Raji (cell line): Measurements from ENCODE around the gene CEACAM16.

Experiments
- POLR2A ChIP-seq: IDR thresholded peaks from 2 replicates; pipeline ENCODE4 v1.6.1; 2011; ENCODE audit warnings: low read depth, low read length, control low read depth; ENCODE audit not compliant: insufficient read depth

Gene CEACAM16, protein sequence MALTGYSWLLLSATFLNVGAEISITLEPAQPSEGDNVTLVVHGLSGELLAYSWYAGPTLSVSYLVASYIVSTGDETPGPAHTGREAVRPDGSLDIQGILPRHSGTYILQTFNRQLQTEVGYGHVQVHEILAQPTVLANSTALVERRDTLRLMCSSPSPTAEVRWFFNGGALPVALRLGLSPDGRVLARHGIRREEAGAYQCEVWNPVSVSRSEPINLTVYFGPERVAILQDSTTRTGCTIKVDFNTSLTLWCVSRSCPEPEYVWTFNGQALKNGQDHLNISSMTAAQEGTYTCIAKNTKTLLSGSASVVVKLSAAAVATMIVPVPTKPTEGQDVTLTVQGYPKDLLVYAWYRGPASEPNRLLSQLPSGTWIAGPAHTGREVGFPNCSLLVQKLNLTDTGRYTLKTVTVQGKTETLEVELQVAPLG

DNA sequence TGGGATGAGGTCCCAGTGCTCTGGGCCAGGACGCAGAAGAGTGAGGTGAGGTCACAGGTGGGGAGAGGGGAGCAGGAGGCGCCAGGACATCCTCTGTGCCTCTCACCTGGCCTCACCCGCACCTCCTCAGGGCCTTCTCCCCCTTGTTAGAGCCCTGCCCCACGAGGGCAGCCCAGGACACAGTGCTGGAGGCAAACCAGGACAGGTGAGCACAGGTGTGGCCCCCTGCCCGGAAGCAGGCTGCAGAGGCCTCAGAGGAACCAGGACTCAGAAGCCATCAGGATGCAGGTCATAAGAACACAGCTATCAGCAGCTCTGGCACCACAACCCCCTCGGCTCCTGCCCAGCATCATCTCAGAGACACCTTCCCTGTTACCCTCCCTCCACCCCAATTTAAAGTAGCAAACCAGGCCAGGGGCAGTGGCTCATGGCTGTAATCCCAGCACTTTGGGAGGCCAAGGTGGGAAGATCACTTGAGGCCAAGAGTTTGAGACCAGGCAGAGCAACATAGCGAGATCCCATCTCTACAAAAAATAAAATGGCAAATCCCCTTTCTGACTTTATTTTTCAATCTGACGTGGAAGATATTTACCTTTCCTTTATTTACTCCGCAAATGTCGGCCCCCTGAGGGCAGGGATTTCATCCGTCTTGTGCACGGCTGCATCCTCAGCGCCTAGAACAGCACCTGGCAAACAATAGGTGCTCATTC lies at the start of gene CEACAM16:
TSS of gene CEACAM16 (plus strand) at position 660 of the 710 bp plus-strand sequence. CDS start 2,306 bp downstream, outside the sequence.
- no peak for TF ChIP-seq POLR2A

DNA sequence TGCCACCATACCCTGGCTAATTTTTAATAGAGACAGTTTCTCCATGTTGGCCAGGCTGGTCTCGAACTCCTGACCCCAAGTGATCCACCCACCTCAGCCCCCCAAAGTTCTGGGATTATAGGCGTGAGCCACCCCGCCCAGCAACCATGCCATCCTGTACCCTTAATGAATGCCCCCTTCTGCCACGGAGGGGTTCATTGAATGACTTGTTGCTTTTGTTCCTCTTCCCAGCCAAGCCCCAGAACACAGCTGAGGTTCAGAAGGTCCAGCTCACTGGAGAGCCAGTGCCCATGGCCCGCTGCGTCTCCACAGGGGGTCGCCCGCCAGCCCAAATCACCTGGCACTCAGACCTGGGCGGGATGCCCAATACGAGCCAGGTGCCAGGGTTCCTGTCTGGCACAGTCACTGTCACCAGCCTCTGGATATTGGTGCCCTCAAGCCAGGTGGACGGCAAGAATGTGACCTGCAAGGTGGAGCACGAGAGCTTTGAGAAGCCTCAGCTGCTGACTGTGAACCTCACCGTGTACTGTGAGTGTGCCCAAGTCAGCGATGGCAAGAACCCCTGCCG lies 49.3 kb upstream of the CEACAM16 start:
- no peak for TF ChIP-seq POLR2A

DNA sequence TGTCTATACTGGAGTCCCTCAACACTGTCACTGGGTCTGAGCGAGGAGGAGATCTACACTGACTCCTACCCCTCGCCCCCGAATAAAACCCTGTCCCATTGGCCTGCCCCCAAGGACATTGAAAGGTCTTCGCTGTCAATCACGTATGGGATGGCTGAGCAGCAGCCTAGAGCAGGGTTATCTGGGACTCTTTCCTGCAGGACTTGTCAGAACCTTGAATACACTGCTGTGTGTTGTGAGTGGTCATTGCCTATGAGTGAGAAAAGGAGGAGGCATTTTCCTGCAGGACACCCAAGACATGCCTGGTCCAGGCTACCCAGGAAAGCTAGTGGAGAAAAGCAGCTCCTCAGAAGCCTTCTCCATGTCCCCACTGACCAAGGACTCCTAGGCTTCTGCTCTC lies 45.6 kb upstream of the CEACAM16 start:
- no peak for TF ChIP-seq POLR2A

DNA sequence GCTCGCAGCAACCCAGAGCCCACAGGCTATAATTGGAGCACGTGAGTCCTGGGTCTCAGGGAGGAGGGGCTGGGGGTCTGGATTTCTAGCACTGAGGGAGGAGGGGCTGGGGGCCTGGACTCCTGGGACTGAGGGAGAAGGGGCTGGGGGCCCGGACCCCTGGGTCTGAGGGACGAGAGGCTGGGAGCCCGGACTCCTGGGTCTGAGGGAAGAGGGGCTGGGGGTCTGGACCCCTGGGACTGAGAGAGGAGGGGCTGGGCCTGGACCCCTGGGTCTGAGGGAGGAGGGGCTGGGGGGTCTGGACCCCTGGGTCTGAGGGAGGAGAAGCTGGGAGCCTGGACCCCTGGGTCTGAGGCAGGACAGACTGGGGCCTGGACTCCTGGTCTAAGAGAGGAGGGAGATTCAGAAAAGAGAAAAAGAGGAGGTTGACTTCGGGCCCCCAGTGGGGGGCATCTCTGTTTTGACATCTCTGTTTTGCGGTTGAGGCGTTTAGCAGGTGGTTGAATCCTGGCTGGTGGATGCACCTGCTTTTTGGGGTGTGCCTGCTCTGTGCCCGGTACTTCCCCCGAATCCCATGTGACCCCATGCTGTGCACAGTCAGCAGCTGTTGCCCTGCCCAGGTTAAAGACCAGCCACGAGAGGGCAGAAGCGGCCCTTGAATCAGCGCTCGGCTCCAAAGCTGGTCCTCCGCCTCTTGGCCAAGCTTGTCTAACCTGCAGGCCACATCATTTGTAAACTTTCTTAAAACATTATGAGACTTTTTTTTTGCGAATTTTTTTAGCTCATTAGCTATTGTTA lies 44.8 kb upstream of the CEACAM16 start:
- TF ChIP-seq POLR2A: no peak

DNA sequence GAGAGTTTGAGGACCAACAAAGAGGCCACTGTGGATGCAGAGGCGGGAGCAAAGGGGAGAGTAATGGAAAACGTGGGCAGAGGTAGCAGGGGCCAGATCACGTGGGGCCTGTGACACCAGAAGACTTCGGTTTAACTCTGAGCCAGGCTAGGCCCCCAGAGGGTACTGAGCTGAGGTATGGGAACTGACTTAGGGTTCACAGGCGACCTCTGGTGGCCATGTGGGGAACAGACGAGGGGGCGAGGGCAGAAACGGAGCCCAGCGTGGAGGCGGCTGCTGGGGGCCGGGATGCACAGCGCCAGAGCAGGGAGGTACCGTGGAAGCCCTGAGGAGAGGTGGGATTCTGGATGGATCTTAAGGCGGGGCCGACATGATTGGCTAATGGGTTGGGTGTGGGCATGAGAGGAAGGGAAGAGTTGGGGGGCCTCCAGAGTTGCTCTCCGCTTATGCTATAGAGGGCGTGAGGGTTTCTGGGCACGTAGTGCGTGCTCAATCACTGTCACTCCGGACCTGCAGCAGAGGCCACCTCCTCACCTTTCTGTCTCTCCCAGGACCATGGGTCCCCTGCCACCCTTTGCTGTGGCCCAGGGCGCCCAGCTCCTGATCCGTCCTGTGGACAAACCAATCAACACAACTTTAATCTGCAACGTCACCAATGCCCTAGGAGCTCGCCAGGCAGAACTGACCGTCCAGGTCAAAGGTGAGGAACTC lies 41.6 kb upstream of the CEACAM16 start:
- no peak for TF ChIP-seq POLR2A

DNA sequence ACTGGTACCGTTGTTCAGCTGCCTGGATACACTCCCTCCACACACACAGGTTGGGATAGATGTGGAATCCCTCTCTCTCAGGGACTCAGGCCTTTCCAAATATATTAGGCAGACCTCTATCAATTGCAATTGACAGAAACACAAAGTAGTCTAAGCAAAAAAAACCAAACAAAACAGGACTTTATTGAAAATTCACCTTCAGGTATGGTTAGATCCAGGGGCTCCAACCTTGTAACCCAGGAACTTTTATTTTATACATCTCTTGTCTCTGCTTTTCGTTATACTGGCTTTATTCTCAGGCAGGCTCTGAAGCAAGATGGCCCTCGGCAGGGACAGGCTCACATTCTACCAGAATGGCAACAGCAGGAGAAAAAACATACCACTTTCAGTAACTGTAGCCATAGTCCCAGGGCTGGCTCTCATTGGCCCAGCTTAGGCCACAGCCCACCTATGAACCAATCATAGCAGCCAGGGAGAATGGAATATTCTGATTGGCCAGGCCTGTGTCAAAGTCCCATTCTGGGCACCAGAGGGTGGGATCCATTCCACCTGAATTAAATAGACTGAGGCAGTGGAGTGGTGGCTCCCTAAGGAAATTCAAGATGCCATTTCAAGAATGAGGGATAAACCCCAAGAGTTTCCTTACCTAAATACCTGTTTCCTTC lies 40.8 kb upstream of the CEACAM16 start:
- no peak for TF ChIP-seq POLR2A

GRCh38 chr19:44660081-44660480 lies 38.9 kb upstream of the CEACAM16 start:
- no peak for TF ChIP-seq POLR2A

DNA sequence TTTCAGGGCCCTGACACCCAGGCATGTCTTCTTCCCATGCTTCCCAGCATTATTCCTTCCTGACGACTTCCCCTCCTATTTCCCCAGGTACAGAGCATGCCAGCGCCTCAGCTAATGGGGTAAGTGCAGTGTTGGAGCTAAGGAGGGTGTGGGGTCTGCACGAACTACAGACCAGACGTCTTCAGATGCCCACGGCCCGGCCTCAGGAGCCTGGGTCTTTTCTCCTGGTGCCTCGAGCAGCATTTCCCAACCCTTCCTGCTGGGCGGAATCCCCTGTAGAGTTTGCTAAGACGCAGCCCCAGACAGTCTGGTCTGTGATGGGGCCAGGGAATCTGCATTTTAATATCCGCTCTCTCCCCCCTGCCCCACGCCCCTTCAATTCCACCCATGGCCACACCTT lies 37.7 kb upstream of the CEACAM16 start:
- no peak for TF ChIP-seq POLR2A

DNA sequence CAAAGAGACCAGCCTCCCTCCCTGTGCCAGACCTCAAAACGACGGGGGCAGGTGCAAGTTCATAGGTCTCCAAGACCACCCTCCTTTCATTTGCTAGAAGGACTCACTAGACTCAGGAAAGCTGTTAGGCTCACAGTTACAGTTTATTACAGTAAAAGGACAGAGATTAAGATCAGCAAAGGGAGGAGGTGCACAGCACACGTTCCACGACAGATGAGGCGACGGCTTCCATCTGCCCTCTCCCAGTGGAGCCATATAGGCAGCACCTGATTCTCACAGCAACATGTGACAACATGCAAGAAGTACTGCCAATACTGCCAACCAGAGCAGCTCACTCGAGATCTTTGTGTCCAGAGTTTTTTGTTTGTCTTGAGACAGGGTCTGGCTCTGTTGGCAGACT lies 37.0 kb upstream of the CEACAM16 start:
- no peak for TF ChIP-seq POLR2A

GRCh38 chr19:44662691-44663385 lies 36.1 kb upstream of the CEACAM16 start:
- TF ChIP-seq POLR2A: no peak

DNA sequence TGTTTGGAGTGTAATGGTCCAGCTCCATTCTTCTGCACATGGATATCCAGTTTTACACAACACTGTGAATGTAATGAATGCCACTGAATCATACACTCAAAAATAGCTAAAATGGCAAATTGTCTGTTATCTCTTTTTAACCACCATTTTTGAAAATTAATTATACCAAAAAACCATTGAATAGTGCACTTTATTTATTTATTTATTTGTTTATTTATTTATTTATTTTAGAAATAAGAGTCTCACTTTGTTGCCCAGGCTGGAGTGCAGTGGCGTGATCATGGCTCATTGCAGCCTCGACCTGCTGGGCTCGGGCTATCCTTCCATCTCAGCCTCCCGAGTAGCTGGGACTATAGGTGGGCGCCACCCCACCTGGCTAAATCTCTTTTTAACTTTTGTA lies 35.0 kb upstream of the CEACAM16 start:
- no peak for TF ChIP-seq POLR2A

DNA sequence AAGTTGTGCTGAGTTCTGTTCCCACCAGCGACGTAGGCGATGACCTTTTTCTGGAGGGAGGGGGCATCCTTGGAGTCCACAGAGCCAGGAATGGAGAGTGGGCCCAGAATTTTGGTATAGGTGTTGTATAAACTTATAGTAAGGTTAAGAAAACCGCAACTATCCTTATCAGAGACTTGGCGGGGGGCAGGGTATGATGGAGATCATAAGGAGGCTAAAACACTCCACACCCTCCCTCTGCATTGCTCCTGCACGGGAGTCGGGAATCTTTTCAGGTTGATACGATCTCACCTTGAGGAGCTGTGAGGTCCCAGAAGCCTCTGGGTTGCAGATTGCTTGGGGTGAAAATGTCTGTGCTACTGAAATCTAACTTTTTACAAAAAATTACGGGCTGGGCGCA lies 34.0 kb upstream of the CEACAM16 start:
- TF ChIP-seq POLR2A: no peak

GRCh38 chr19:44666852-44667556 lies 31.9 kb upstream of the CEACAM16 start:
- no peak for TF ChIP-seq POLR2A
